Activated naive CD4-positive, alpha-beta T cell treated with Interleukin-2 at 50 U/mL for 16 hours (primary cell): ENCODE results near the gene ORMDL1.

Experiments used
- DNase-seq: peaks from one replicate; pipeline ENCODE4 v3.0.0-alpha.2; 2020

The ORMDL1 gene

GRCh38 chr2:189783927-189784867, at the start of gene ORMDL1, which contains the start of gene PMS1:
Gene ORMDL1 (minus strand): TSS chr2:189784339. CDS start chr2:189782595, 1,744 bp downstream.
Gene PMS1 (plus strand): TSS chr2:189784450. CDS start chr2:189791810, 7,360 bp downstream.
- peak; percentile 95 for DNase-seq

- no peak for DNase-seq
These were observed 46.4 kb upstream of the ORMDL1 start for GRCh38 chr2:189830510-189830909.

GRCh38 chr2:189829102-189829833, 45.1 kb upstream of the ORMDL1 start:
- no peak for DNase-seq

GRCh38 chr2:189826039-189826438, 41.9 kb upstream of the ORMDL1 start:
- no peak for DNase-seq

GRCh38 chr2:189824694-189825396, 40.7 kb upstream of the ORMDL1 start:
- DNase-seq: no peak

GRCh38 chr2:189821953-189822748, 38.0 kb upstream of the ORMDL1 start:
- DNase-seq: no peak

- no peak for DNase-seq
These were observed 35.2 kb upstream of the ORMDL1 start for GRCh38 chr2:189819297-189819704.

GRCh38 chr2:189818249-189819038, 34.3 kb upstream of the ORMDL1 start:
- no peak for DNase-seq

- no peak for DNase-seq
These were observed 19.3 kb upstream of the ORMDL1 start for GRCh38 chr2:189803431-189803830.

- no peak for DNase-seq
These were observed 18.3 kb upstream of the ORMDL1 start for GRCh38 chr2:189802396-189802912.

GRCh38 chr2:189799531-189799930, 15.4 kb upstream of the ORMDL1 start:
- DNase-seq: no peak

GRCh38 chr2:189799030-189799331, 14.8 kb upstream of the ORMDL1 start:
- no peak for DNase-seq

GRCh38 chr2:189798312-189799029, 14.3 kb upstream of the ORMDL1 start:
- no peak for DNase-seq

GRCh38 chr2:189797902-189798301, 13.8 kb upstream of the ORMDL1 start:
- no peak for DNase-seq

- DNase-seq: no peak
These were observed 10.2 kb upstream of the ORMDL1 start for GRCh38 chr2:189794310-189794709.

- DNase-seq: no peak
These were observed 7.4 kb upstream of the ORMDL1 start for GRCh38 chr2:189791338-189792042.

GRCh38 chr2:189783451-189783926, 650 bp downstream of the ORMDL1 start:
- no peak for DNase-seq

GRCh38 chr2:189782221-189782671, 1.9 kb downstream of the ORMDL1 start:
- peak; percentile 25 for DNase-seq

- DNase-seq: no peak
These were observed 11.9 kb downstream of the ORMDL1 start for GRCh38 chr2:189772212-189772611.
